ENCODE data around the gene ELK4. TPM values are rescaled to one million over a fixed set of nuclear protein-coding genes. Genes with fewer than 3 reads are reported as not detected.

Gene ELK4
- total and polyA plus RNA-seq, 2 of the 8 experiments (the other 6 are each of a cell fraction or from before 2014, with no cell fraction given): 2.9 to 26.3 TPM

- TF ChIP-seq CHD7 (IDR thresholded peaks at IDR 0.05; ENCODE audit: insufficient replicate concordance, low read length) (no peak), FOSL1 (IDR thresholded peaks at IDR 0.05; ENCODE audit: insufficient read depth, low read depth, low read length) (no peak), ATF3 (IDR thresholded peaks at IDR 0.05; ENCODE audit: insufficient read depth, low read depth, low read length) (no peak), BCL11A (IDR thresholded peaks at IDR 0.05; ENCODE audit: low read depth in 2 of 2, low read length in 2 of 2) (no peak), BACH1 (IDR thresholded peaks at IDR 0.05; ENCODE audit: low read length) (no peak), JUN (IDR thresholded peaks at IDR 0.05; ENCODE audit: low read depth, low read length) (no peak), TAF7 (optimal IDR thresholded peaks at IDR 0.05; ENCODE audit: borderline replicate concordance, low read depth, low read length) (no peak), GTF2F1 (IDR thresholded peaks at IDR 0.05; ENCODE audit: borderline replicate concordance, low read depth, low read length) (no peak), SUZ12 (IDR thresholded peaks at IDR 0.05; ENCODE audit: low read length) (no peak), RNF2 (IDR thresholded peaks at IDR 0.05; ENCODE audit: borderline replicate concordance, low read depth, low read length, missing control alignments, poor library complexity, severe bottlenecking) (no peak)
Measured at GRCh38 chr1:205676597-205676996, 44.8 kb upstream of the ELK4 start (continued).
